DND-41 (cell line): ENCODE data around the gene MAP3K15.

Experiments used
- ATAC-seq: fragments of 200-7000 bp; cut with Tn5 transposase; 3 replicates; pipeline ENCODE4 v1.9.1; 2021; ENCODE audit warnings: low read depth; ENCODE audit not compliant: insufficient read depth
- DNase-seq: peaks from one replicate; pipeline ENCODE4 v3.0.0-alpha.2; 2020
- H2AFZ ChIP-seq: 2 replicates; pipeline ENCODE4 v1.6.0; 2012; ENCODE audit warnings: low read depth, low read length
- H3K27ac ChIP-seq: 2 replicates; pipeline ENCODE4 v1.5.1; 2012; ENCODE audit warnings: low read length, inconsistent platforms
- H3K27me3 ChIP-seq: fragments of 200-600 bp; sonication (generic); 2 replicates; pipeline ENCODE4 v1.6.0; 2012; ENCODE audit warnings: low read length, mild to moderate bottlenecking, inconsistent platforms; ENCODE audit not compliant: insufficient read depth, poor library complexity
- H3K36me3 ChIP-seq: 2 replicates; pipeline ENCODE4 v1.5.1; 2012; ENCODE audit warnings: low read length, inconsistent platforms; ENCODE audit not compliant: insufficient read depth
- H3K4me1 ChIP-seq: 2 replicates; pipeline ENCODE4 v1.5.1; 2012; ENCODE audit warnings: mild to moderate bottlenecking, low read length; ENCODE audit not compliant: insufficient read depth
- H3K4me2 ChIP-seq: 2 replicates; pipeline ENCODE4 v1.6.0; 2012; ENCODE audit warnings: mild to moderate bottlenecking, moderate library complexity, low read length, inconsistent platforms; ENCODE audit not compliant: insufficient read depth
- H3K4me3 ChIP-seq, 2 experiments: fragments of 200-600 bp in 1 of 2; shearing (Covaris generic) in 1 of 2; 2 replicates each; pipeline ENCODE4 v1.5.1; 2012 to 2016; ENCODE audit warnings: inconsistent platforms in 2 of 2, low read length in 2 of 2, mild to moderate bottlenecking in 2 of 2, low read depth in 1 of 2, moderate library complexity in 1 of 2
- H3K79me2 ChIP-seq: 2 replicates; pipeline ENCODE4 v1.6.0; 2012; ENCODE audit warnings: low read length, inconsistent platforms; ENCODE audit not compliant: insufficient read depth
- H3K9ac ChIP-seq: 2 replicates; pipeline ENCODE4 v1.6.0; 2012; ENCODE audit warnings: low read depth, mild to moderate bottlenecking, inconsistent platforms, low read length, moderate library complexity
- H3K9me3 ChIP-seq: 2 replicates; pipeline ENCODE4 v1.5.1; 2012; ENCODE audit warnings: low read length, moderate library complexity, mild to moderate bottlenecking, inconsistent platforms; ENCODE audit not compliant: insufficient read depth, severe bottlenecking
- H4K20me1 ChIP-seq: 2 replicates; pipeline ENCODE4 v1.6.0; 2012; ENCODE audit warnings: low read length; ENCODE audit not compliant: insufficient read depth
- CTCF ChIP-seq: IDR thresholded peaks from 2 replicates; pipeline ENCODE4 v1.5.1; 2012; ENCODE audit warnings: borderline replicate concordance, low read length, moderate library complexity, mild to moderate bottlenecking; ENCODE audit not compliant: poor library complexity, severe bottlenecking; ENCODE audit errors: extremely low read depth
- EZH2 ChIP-seq: IDR thresholded peaks from 3 replicates; pipeline ENCODE4 v1.6.1; 2012; ENCODE audit warnings: borderline replicate concordance, low read depth, mild to moderate bottlenecking, moderate library complexity, low read length, inconsistent platforms; ENCODE audit not compliant: severe bottlenecking

Gene MAP3K15

DNA sequence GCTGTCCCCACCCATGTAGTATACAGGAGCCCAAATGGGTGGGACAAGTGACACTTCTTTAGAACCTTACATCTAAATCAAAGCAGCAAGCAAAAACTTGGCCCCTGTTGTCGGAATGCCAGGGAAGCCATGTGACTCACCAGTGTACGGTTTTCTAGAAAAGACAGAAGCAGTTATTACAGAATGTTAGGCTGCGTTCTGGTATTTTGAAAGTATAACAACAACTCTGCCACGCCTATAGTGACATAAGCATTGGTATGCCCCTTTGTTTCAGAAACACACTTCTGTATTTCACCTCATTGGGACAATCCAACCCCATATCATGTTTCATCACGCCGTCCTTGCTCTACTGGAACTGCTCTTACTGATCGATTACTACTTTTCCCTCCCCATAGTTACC, 156.8 kb downstream of the MAP3K15 start:
- Histone ChIP-seq H3K79me2 (no peaks in the 10 kb centered on the region), H3K27me3 (no peaks in the 10 kb centered on the region), H3K9ac (no peak overlapping the region), H3K4me1 (no peaks in the 10 kb centered on the region), H3K4me2 (no peak overlapping the region), H3K27ac (no peak overlapping the region), H3K36me3 (peaks cover 66% of the 10 kb centered on the region), H3K4me3 (no peak overlapping the region), H2AFZ (no peak overlapping the region), H3K9me3 (no peaks in the 10 kb centered on the region), H4K20me1 (no peaks in the 10 kb centered on the region)
- ATAC-seq (no peak), DNase-seq (no peak)
- TF ChIP-seq EZH2 (no peak), CTCF (no peak)

DNA sequence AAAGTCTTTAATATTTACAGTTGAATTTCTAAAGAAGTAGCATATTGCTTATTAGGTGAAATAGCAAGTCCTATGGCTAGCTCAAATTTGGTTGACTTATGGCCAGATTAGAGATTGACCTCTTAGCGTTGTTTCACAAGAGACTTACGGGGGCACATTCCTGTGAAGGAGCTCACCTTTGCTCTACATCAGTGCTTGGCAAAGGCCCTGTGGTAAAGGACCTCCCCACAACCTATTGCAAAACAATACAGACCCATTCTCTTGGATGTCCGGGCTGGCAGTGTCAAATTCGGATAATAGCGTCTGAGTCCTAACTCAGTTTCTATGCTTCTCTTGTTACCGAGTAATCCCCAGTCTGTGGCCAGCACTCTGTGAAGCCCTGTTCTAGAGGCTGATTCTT, 160.7 kb downstream of the MAP3K15 start:
- ATAC-seq (no peak), DNase-seq (no peak)
- Histone ChIP-seq H3K9ac (no peak overlapping the region), H3K27ac (no peak overlapping the region), H3K4me1 (no peaks in the 10 kb centered on the region), H3K4me2 (no peak overlapping the region), H4K20me1 (no peaks in the 10 kb centered on the region), H3K9me3 (no peaks in the 10 kb centered on the region), H3K36me3 (peaks cover 76% of the 10 kb centered on the region), H3K27me3 (no peaks in the 10 kb centered on the region), H3K79me2 (no peaks in the 10 kb centered on the region), H2AFZ (no peak overlapping the region), H3K4me3 (no peak overlapping the region)
- TF ChIP-seq CTCF = no peak
- TF ChIP-seq EZH2 = no peak

DNA sequence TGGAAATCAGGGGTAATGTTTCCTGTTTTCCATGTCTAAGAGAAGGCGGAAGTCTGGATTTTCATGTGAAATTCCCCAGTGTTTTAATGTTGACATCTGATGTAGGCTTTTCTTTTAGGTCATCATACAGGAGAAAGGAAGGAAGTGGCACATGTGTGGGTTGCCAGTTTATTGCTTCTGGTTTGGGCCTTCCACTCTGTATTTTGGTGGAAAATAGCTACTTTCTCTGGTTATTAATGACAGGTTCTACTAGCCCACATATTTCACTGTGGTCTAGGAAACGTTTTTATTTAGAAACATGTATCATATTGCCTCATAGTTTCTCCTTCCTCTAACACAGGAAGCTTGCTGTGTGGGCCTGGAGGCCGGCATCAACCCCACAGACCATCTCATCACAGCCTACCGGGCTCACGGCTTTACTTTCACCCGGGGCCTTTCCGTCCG, 164.3 kb downstream of the MAP3K15 start:
- Histone ChIP-seq H3K9ac (no peak overlapping the region), H3K27me3 (no peaks in the 10 kb centered on the region), H3K4me1 (peaks cover 5% of the 10 kb centered on the region; the same call in 1 of the 2 replicates), H3K27ac (no peak overlapping the region), H3K36me3 (peaks cover 49% of the 10 kb centered on the region), H2AFZ (no peak overlapping the region), H3K4me2 (no peak overlapping the region), H3K9me3 (no peaks in the 10 kb centered on the region), H4K20me1 (no peaks in the 10 kb centered on the region; the same call in 1 of the 2 replicates), H3K4me3 (no peak overlapping the region), H3K79me2 (peaks cover 25% of the 10 kb centered on the region)
- ATAC-seq (no peak), DNase-seq (no peak)
- TF ChIP-seq EZH2 (no peak), CTCF (no peak)

- Histone ChIP-seq H2AFZ (no peak overlapping the region), H3K9ac (no peak overlapping the region), H3K27ac (no peak overlapping the region), H3K79me2 (peaks cover 42% of the 10 kb centered on the region), H3K4me1 (peaks cover 20% of the 10 kb centered on the region), H4K20me1 (peaks cover 7% of the 10 kb centered on the region; the same call in 1 of the 2 replicates), H3K36me3 (peaks cover 40% of the 10 kb centered on the region), H3K9me3 (no peaks in the 10 kb centered on the region), H3K4me3 (no peak overlapping the region), H3K27me3 (no peaks in the 10 kb centered on the region), H3K4me2 (no peak overlapping the region)
- no peak for DNase-seq
- ATAC-seq = no peak
- TF ChIP-seq CTCF (no peak), EZH2 (no peak)
These were observed 166.0 kb downstream of the MAP3K15 start for GRCh38 chrX:19349264-19349663.
